ENCODE results near the gene E2F7.

DNA sequence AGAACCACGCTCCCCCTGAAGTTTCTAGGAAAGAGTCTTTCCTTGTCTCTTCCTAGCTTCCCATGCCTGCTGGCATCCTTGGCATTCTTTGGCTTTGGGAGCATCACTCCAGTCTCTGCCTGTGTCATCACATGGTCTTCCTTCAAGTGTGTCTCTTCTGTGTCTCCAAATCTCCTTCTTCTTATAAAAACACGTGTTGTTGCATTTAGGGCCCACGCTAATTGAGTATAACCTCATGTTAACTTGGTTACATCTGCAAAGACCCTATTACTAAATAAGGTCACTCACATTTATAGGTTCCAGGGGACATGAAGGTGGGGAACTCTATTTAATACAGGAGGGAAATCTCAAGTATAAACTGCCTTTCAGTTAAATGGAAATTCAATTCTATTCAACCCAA lies 63.0 kb downstream of the E2F7 start:
- TF ChIP-seq, protein P1, sequence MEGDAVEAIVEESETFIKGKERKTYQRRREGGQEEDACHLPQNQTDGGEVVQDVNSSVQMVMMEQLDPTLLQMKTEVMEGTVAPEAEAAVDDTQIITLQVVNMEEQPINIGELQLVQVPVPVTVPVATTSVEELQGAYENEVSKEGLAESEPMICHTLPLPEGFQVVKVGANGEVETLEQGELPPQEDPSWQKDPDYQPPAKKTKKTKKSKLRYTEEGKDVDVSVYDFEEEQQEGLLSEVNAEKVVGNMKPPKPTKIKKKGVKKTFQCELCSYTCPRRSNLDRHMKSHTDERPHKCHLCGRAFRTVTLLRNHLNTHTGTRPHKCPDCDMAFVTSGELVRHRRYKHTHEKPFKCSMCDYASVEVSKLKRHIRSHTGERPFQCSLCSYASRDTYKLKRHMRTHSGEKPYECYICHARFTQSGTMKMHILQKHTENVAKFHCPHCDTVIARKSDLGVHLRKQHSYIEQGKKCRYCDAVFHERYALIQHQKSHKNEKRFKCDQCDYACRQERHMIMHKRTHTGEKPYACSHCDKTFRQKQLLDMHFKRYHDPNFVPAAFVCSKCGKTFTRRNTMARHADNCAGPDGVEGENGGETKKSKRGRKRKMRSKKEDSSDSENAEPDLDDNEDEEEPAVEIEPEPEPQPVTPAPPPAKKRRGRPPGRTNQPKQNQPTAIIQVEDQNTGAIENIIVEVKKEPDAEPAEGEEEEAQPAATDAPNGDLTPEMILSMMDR (conservative IDR thresholded peaks at IDR 0.05; ENCODE audit: low read depth, low read length), result no peak
- TF ChIP-seq RCOR1 (IDR thresholded peaks at IDR 0.05; ENCODE audit: insufficient replicate concordance, low read length) (no peak), SMC3 (IDR thresholded peaks at IDR 0.05; ENCODE audit: low read depth, low read length) (no peak), MAZ (IDR thresholded peaks at IDR 0.05; ENCODE audit: borderline replicate concordance, low read depth, low read length) (no peak), POLR2A (IDR thresholded peaks at IDR 0.05; ENCODE audit: low read depth, low read length) (no peak), RFX5 (IDR thresholded peaks at IDR 0.05; ENCODE audit: low read depth, low read length) (no peak), ELK1 (IDR thresholded peaks at IDR 0.05; ENCODE audit: borderline replicate concordance, low read depth, low read length) (no peak), MXI1 (IDR thresholded peaks at IDR 0.05; ENCODE audit: borderline replicate concordance, low read depth, low read length) (no peak), BHLHE40 (IDR thresholded peaks at IDR 0.05; ENCODE audit: low read depth, low read length) (no peak)

Measured in IMR-90 (cell line).